Liver (tissue), 9 donors: ENCODE results near the gene WFS1. TPM values are rescaled to one million over a fixed set of nuclear protein-coding genes. Genes with fewer than 3 reads are reported as not detected.

Source experiments
- DNase-seq: peaks from one replicate; pipeline ENCODE4 v3.0.0-alpha.2; 2017; ENCODE audit warnings: low spot score
- H3K27ac ChIP-seq, 2 donors: one replicate each; pipeline ENCODE4 v1.7.0; 2013; ENCODE audit warnings: inconsistent platforms in 2 of 2, low read length in 2 of 2, control low read depth in 1 of 2, low read depth in 1 of 2, mild to moderate bottlenecking in 1 of 2
- H3K27me3 ChIP-seq, 4 donors: one replicate each; pipeline versions ENCODE4 v1.6.1 to v1.7.0; 2013; ENCODE audit warnings: low read length in 3 of 4, inconsistent platforms in 1 of 4, mild to moderate bottlenecking in 1 of 4, moderate library complexity in 1 of 4; ENCODE audit not compliant: control insufficient read depth in 4 of 4, insufficient read depth in 4 of 4
- H3K36me3 ChIP-seq, 4 donors: one replicate each; pipeline versions ENCODE4 v1.6.1 to v1.7.0; 2013; ENCODE audit warnings: low read length in 3 of 4, mild to moderate bottlenecking in 3 of 4, low read depth in 1 of 4, moderate library complexity in 1 of 4; ENCODE audit not compliant: control insufficient read depth in 4 of 4, insufficient read depth in 3 of 4
- H3K4me1 ChIP-seq, 4 donors: one replicate each; pipeline versions ENCODE4 v1.6.1 to v1.7.0; 2013; ENCODE audit warnings: low read length in 3 of 4, mild to moderate bottlenecking in 3 of 4, moderate library complexity in 1 of 4; ENCODE audit not compliant: control insufficient read depth in 4 of 4, insufficient read depth in 4 of 4
- H3K4me3 ChIP-seq, 3 donors: one replicate each; pipeline versions ENCODE4 v1.6.1 to v1.7.0; 2013; ENCODE audit warnings: low read length in 3 of 3, control low read depth in 1 of 3, low read depth in 1 of 3, mild to moderate bottlenecking in 1 of 3
- H3K9ac ChIP-seq, 2 donors: one replicate each; pipeline ENCODE4 v1.7.0; 2013; ENCODE audit warnings: low read length in 2 of 2, mild to moderate bottlenecking in 2 of 2, moderate library complexity in 2 of 2, control low read depth in 1 of 2, low read depth in 1 of 2
- H3K9me3 ChIP-seq, 4 donors: one replicate each; pipeline versions ENCODE4 v1.6.1 to v1.7.0; 2013; ENCODE audit warnings: low read length in 3 of 4; ENCODE audit not compliant: control insufficient read depth in 4 of 4
- ATF3 ChIP-seq: IDR thresholded peaks from 2 replicates; pipeline ENCODE4 v1.6.1; 2016; ENCODE audit warnings: antibody characterized with exemption
- CTCF ChIP-seq: fragments of 150-350 bp; IDR thresholded peaks from 2 replicates; pipeline ENCODE4 v1.5.1; 2017; ENCODE audit warnings: improper control_type of control experiment, low read depth, low read length; ENCODE audit not compliant: missing input control
- EGR1 ChIP-seq, 2 donors: IDR thresholded peaks; 2 replicates each; pipeline ENCODE4 v1.6.1; 2016 to 2018; ENCODE audit warnings: antibody characterized with exemption in 2 of 2, low read depth in 2 of 2
- FOXA1 ChIP-seq: IDR thresholded peaks from 2 replicates; pipeline ENCODE4 v1.6.1; 2016; ENCODE audit warnings: antibody characterized with exemption
- FOXA2 ChIP-seq: IDR thresholded peaks from 2 replicates; pipeline ENCODE4 v1.6.1; 2016; ENCODE audit warnings: antibody characterized with exemption
- GABPA ChIP-seq, 2 donors: IDR thresholded peaks in 1 of 2; conservative IDR thresholded peaks in 1 of 2; 2 replicates each; pipeline ENCODE4 v1.6.1; 2016; ENCODE audit warnings: antibody characterized with exemption in 2 of 2, mild to moderate bottlenecking in 1 of 2, moderate library complexity in 1 of 2
- HNF4A ChIP-seq, 2 donors: conservative IDR thresholded peaks; 2 replicates each; pipeline ENCODE4 v1.6.1; 2016; ENCODE audit warnings: antibody characterized with exemption in 2 of 2, mild to moderate bottlenecking in 2 of 2
- HNF4G ChIP-seq: IDR thresholded peaks from 2 replicates; pipeline ENCODE4 v1.6.1; 2016; ENCODE audit warnings: antibody characterized with exemption
- JUND ChIP-seq, 2 donors: IDR thresholded peaks; 2 replicates each; pipeline ENCODE4 v1.6.1; 2016; ENCODE audit warnings: antibody characterized with exemption in 2 of 2
- MAX ChIP-seq: IDR thresholded peaks from 2 replicates; pipeline ENCODE4 v1.6.1; 2016; ENCODE audit warnings: antibody characterized with exemption
- NR2F2 ChIP-seq: IDR thresholded peaks from 2 replicates; pipeline ENCODE4 v1.6.1; 2016; ENCODE audit warnings: antibody characterized with exemption
- RAD21 ChIP-seq, 2 donors: IDR thresholded peaks; 2 replicates each; pipeline ENCODE4 v1.6.1; 2016; ENCODE audit warnings: antibody characterized with exemption in 2 of 2, mild to moderate bottlenecking in 2 of 2
- REST ChIP-seq: IDR thresholded peaks from 2 replicates; pipeline ENCODE4 v1.6.1; 2016; ENCODE audit warnings: antibody characterized with exemption, mild to moderate bottlenecking
- RXRA ChIP-seq, 2 donors: IDR thresholded peaks; 2 replicates each; pipeline ENCODE4 v1.6.1; 2017 to 2018; ENCODE audit warnings: antibody characterized with exemption in 2 of 2, mild to moderate bottlenecking in 1 of 2
- SP1 ChIP-seq: IDR thresholded peaks from 2 replicates; pipeline ENCODE4 v1.6.1; 2018; ENCODE audit warnings: antibody characterized with exemption, mild to moderate bottlenecking
- TAF1 ChIP-seq: conservative IDR thresholded peaks from 2 replicates; pipeline ENCODE4 v1.6.1; 2016; ENCODE audit warnings: antibody characterized with exemption, mild to moderate bottlenecking
- YY1 ChIP-seq: IDR thresholded peaks from 2 replicates; pipeline ENCODE4 v1.6.1; 2016; ENCODE audit warnings: antibody characterized with exemption, mild to moderate bottlenecking
- ZBTB33 ChIP-seq: IDR thresholded peaks from 2 replicates; pipeline ENCODE4 v1.6.1; 2016; ENCODE audit warnings: antibody characterized with exemption
- WGBS: extraction: QIAGEN DNeasy Blood & Tissue Kit; methylation state at CpG from one replicate; pipeline ENCODE4 v1.1.7; 2013; 5-methylcytosine and 5-hydroxymethylcytosine counted together
- polyA plus RNA-seq, 2 donors: library from polyadenylated mRNA; stranded (reverse) in 1 of 2; unstranded in 1 of 2; fragments of 200-250 nt in 1 of 2; fragments of >200 nt in 1 of 2; fragmentation: Nextera tagmentation in 1 of 2; extraction: Ambion mirVana in 1 of 2; gene quantifications; one replicate each; pipeline versions ENCODE4 v1.2.1 to v1.2.3, GENCODE V29; 2013 to 2015
- total RNA-seq, 2 donors: library from RNA; depleted of rRNA; stranded (reverse); fragments of >200 nt; gene quantifications; one replicate each; pipeline ENCODE4 v1.2.3, GENCODE V29; 2014
- donor health status: healthy.
- donor health status: healthy.
- donor health status: healthy.
- donor health status: healthy.
- donor health status: healthy.

Gene WFS1
- total and polyA plus RNA-seq, 4 donors = 6.0 to 23.9 (median 13.0) TPM

- no peak for TF ChIP-seq TAF1
These were observed 17.6 kb upstream of the WFS1 start (continued) for GRCh38 chr4:6252051-6252450.

GRCh38 chr4:6253111-6253510 is 16.5 kb upstream of the WFS1 start:
- Histone ChIP-seq H3K9me3 (no peaks in the 10 kb centered on the region), H3K4me3 (no peak overlapping the region), H3K36me3 (no peaks in the 10 kb centered on the region), H3K4me1 (no peaks in the 10 kb centered on the region), H3K9ac (no peak overlapping the region), H3K27ac (no peak overlapping the region), H3K27me3 (peaks cover 0 to 6% (median under 1%) of the 10 kb centered on the region in 4 donors)
- DNase-seq = no peak
- TF ChIP-seq JUND (IDR thresholded peaks at IDR 0.05) (no peak), HNF4A (conservative IDR thresholded peaks at IDR 0.05) (no peak), MAX (no peak)
- WGBS = 72% methylated on average over 6 of the region's 6 CpGs

- TF ChIP-seq TAF1 = no peak
- no peak for TF ChIP-seq HNF4G
- TF ChIP-seq ATF3 = no peak
- no peak for TF ChIP-seq NR2F2
- TF ChIP-seq JUND (IDR thresholded peaks at IDR 0.05) = no peak
- no peak for TF ChIP-seq REST
- no peak for TF ChIP-seq RXRA (IDR thresholded peaks at IDR 0.05)
- no peak for TF ChIP-seq SP1
- TF ChIP-seq HNF4A (conservative IDR thresholded peaks at IDR 0.05) = no peak
- TF ChIP-seq EGR1 (IDR thresholded peaks at IDR 0.05; ENCODE audit: low read depth in 2 of 2) = no peak
- no peak for TF ChIP-seq FOXA1
- TF ChIP-seq ZBTB33 = no peak
- no peak for TF ChIP-seq CTCF
- TF ChIP-seq MAX = no peak
- no peak for TF ChIP-seq YY1
- TF ChIP-seq GABPA (IDR thresholded peaks at IDR 0.05 in 1 of 2, conservative IDR thresholded peaks at IDR 0.05 in 1 of 2) = no peak
- TF ChIP-seq RAD21 (IDR thresholded peaks at IDR 0.05) = no peak
- no peak for TF ChIP-seq FOXA2
- Histone ChIP-seq H3K36me3 (no peaks in the 10 kb centered on the region), H3K9me3 (no peaks in the 10 kb centered on the region), H3K4me3 (no peak overlapping the region), H3K9ac (no peak overlapping the region), H3K27ac (no peak overlapping the region), H3K27me3 (no peaks in the 10 kb centered on the region), H3K4me1 (no peaks in the 10 kb centered on the region)
- DNase-seq = no peak
- WGBS = 84% methylated on average over 14 of the region's 14 CpGs
These were observed 15.7 kb upstream of the WFS1 start for GRCh38 chr4:6253961-6254360.
